ENCODE data around the gene OR52B6. TPM values are rescaled to one million over a fixed set of nuclear protein-coding genes. Genes with fewer than 3 reads are reported as not detected.
"Not testable (repeated sequence)": the region's sequence is repeated elsewhere in the genome, so short reads cannot be mapped to it uniquely, and the experiment has no call there.

Gene OR52B6, protein sequence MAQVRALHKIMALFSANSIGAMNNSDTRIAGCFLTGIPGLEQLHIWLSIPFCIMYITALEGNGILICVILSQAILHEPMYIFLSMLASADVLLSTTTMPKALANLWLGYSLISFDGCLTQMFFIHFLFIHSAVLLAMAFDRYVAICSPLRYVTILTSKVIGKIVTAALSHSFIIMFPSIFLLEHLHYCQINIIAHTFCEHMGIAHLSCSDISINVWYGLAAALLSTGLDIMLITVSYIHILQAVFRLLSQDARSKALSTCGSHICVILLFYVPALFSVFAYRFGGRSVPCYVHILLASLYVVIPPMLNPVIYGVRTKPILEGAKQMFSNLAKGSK
- total RNA-seq: not detected

DNA sequence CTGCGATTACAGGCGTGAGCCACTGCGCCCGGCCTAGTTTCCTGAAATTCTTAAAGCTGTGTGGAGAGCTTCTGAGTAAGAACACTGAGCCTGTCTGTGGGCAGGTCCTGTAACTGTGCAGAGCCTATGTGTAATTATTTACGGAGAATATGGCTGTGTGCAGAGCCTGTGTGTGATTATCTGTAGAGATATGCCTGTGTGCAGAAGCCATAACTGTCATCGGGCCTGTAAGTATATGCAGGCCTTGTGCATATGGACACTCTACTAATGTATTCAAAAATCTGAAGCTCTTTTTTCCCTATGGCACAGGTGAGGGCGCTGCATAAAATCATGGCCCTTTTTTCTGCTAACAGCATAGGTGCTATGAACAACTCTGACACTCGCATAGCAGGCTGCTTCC, at the start of gene OR52B6:
Gene OR52B6, plus strand, starts transcription at position 301 of the 400 bp plus-strand sequence. Its CDS starts 0 bp downstream, at position 301.
- DNase-seq (ENCODE audit: low spot score): no peak

DNA sequence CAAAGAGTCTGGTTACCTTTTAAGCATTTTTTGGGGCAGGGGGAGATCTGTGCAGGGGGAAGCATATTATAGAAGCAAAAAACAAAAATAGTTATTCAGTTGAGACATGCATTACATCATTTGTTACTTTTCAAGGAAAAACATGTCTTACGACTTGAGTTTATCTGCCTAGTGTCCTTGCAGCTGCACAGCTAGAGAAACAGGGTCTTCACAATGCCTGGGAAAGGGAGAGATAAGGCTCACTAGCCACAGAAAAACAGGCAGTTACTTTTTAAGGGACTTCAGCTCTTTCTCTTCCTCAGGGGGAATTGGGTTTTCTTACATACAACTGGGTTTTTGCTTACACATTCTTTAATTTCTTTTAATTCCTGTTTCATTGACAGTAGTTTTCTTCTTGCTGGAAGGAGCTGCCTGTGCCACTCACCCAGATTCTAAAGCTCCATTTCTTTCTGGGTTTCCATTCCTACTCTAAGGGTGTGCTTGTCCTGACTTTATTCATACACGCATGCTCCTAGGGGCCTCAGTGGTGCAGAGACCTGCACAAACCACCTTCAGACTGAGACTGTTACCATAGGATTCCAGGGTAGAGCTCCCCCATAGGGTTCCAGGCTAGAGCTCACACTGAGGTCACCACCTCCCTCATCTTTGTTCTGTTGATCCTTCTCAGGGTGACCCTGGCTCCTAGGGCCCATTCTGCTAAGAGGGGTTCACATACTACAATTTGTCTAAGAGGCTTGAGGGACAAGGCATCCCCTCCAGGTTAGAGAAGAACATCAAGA, 49.4 kb upstream of the OR52B6 start:
- no peak for DNase-seq (ENCODE audit: low spot score)

DNA sequence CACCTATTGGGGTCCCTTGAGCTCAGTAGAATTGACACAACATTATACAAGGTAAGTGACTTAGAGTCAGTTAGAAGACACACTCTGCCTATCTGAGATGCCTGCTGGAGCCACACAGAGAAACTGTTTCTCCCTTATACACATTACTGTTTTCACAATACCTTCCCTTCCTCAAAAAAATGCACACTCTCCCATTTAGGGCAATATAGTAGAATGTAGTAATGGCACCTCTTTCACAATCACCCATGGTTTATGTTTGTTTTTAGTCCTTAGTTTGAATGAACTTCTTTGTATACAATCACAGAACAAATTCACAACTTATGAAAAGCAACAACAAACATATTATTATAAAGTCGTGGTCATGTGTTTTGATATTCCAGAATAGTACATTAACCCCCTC, 46.6 kb upstream of the OR52B6 start:
- DNase-seq (ENCODE audit: low spot score): no peak

DNA sequence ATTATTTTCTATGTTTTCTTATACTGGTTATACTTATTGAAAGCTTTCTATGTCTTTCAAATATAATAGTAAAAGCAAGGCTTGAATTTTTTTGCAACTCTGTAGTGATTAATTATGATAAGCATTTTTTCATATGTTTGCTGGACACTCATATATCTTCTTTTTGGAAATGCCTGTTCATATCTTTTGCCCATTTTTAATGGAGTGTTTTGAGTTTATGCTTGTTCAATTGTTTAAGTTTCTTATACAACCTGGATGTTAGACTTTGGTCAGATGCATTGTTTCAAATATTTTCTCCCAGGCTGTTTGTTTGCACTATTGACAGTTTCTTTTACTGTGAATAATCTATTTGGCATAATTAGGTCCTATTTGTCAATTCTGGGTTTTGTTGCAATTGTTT, 44.2 kb upstream of the OR52B6 start:
- no peak for DNase-seq (ENCODE audit: low spot score)

DNA sequence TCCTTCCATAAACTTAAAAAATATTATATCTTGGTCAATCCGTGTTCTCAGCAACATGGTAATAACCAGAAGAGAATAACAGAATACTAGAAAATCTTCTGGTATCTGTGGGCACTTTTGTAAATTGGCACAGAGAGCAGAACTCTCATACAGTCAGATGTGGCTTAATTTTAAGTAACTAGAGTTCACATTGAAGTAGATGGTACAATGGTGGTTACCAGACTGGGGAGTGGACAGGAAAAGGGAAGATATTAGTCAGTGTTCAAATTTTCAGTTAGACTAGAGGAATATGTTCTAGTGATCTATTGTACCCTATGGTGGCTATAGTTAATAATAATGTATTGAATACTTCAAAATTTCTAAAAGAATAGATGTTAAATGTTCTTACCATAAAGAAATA, 39.2 kb upstream of the OR52B6 start:
- DNase-seq (ENCODE audit: low spot score): no peak

DNA sequence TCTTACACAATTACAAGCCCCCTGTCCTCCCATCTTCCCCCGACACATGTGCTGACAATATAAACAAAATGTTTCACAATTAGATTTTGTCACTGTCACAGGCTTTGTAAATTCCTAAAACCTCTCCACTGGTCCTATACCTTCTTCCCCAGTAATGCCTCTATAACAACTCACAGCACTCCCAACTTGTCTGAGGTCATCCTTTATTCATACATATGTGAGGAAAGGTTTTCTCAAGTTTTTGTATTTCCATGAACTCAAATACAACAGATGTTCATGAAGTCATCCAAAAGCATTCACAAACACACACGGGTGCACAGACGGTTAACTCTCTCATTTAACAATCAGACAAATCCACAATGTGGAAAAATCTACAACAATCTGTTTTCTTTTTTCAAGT, 34.2 kb upstream of the OR52B6 start:
- DNase-seq (ENCODE audit: low spot score): no peak

DNA sequence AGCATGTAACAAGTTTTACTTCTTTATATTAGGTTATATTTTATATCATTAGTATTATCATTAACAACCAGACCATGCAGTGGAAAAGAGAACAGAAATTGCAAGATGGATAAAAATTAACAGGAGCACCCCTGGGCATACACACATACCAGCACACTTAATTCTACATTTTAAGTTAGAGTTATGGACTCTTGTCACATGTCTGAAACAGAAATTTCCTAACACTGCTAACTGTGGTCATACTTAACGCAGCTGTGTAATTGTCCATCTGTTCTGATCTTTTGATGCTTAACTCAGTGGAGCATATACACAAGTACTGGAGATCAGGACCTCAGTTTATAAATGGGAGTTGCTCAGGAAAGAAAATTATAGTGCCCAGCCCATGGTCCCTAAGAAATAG, 32.7 kb upstream of the OR52B6 start:
- no peak for DNase-seq (ENCODE audit: low spot score)

DNA sequence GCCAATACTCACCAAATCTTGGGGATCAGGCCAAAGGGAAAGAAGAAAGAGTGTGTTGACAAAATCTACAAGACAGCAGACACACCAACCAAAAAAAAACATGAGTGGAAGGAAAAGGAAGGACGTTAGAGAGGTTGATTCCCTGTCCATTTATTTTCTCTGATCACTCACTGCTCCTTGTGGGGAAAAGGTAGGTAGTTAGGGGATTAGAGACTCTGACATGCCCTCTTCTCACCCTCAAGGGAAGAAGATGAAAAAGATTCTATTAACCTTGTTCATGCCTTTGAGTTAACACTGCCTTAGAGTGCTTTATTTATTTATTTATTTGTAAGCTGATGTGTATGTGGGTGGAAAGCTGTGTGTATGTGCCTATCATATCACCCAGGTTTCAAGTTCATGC, 32.2 kb upstream of the OR52B6 start, which contains the start of gene OR52H1:
Gene OR52H1, minus strand, starts transcription at position 101 of the 400 bp plus-strand sequence. CDS start 3,035 bp downstream, outside the sequence.
- no peak for DNase-seq (ENCODE audit: low spot score)

DNA sequence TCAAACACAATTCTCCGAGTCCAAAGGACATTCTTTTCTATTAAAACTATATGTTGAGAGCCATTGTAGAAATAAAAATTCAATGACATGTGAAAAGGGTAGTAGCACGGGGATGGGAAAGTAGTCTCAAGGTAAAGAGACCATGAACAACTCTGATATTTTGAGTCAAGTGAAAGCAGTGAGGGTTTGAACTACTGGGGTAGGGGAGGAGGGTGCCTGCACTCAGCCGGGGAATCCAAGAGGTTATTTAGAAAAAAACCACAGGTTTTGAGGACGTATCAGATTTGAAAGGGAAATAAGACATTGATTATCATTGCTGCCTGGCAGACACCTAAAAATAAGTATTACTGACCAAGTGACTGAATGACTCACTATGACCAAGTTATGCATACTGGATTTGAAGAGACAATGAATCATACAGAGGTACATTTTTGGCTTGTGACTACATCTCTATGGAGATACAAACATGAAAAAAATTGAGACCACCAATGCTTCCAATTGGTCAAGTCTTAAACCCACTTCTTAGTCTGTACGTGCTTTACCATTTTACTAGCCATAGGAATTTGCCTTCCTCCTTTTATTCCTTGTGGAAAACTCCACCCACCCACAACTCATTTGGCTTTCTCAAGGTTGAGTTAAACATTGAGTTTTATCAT, 30.1 kb upstream of the OR52B6 start:
- no peak for DNase-seq (ENCODE audit: low spot score)

DNA sequence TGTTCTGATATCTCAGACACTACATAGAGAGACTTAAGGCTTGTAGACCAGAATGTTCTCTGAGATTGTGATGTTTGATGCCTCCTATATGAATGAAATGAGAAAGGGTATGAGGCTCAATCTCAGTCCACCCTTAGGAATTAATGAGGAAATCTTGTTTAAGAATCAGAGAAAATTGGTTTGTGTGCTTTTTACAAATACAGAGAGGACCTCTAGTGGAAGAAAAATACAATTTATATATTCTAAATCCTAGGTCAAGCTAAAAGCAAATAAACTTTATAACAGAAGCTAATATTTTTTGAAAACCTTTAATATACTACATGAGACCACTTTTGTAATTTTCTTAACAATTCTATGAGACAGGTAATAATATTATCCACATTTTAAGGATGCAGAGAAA, 27.3 kb upstream of the OR52B6 start:
- no peak for DNase-seq (ENCODE audit: low spot score)

DNA sequence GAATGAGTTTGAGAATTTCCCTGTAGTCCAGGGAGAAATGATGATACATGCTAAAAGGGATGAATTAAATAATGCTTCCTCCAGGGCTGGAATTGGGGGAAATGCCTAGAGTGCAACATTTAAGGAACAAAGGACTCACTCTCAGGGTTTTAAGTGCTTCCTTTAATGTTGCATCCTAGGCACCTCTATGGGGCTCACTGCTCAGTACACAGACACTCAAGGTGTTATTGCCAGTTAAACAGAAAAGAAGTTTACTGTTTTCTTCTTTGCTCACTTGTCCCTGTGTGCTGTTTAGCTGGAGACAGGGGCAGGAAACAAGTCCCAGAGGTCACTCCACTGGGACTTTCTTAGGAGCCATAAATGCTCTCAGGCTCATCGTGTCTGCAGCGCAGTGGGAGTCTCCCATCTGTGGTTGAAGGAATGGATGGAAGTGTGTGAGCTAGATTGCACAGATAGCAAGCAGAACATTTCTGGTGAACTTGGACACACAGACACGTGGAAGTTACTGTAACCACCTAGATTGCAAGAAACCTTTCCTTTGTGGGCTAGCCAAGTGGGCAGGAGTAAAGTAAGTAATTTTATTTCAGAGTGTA, 24.0 kb upstream of the OR52B6 start:
- no peak for DNase-seq (ENCODE audit: low spot score)

DNA sequence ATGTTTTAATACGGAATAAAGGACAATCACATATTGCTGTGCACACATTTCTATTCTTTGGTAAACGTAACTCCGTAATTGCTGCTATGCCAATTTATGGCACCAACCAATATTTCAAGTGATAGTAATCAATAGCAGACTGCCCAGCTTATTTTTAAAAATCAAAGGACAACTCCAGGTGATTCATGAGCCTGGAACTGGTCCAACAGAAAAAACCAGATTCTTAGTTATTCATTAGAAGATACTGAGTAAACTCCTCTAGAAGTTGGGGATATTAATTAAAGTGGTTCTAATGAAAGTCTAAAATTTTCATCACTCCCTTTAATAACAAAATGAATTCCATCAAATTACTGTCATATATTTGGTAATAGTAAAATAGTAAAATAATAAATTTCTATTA, 22.9 kb upstream of the OR52B6 start:
- no peak for DNase-seq (ENCODE audit: low spot score)

DNA sequence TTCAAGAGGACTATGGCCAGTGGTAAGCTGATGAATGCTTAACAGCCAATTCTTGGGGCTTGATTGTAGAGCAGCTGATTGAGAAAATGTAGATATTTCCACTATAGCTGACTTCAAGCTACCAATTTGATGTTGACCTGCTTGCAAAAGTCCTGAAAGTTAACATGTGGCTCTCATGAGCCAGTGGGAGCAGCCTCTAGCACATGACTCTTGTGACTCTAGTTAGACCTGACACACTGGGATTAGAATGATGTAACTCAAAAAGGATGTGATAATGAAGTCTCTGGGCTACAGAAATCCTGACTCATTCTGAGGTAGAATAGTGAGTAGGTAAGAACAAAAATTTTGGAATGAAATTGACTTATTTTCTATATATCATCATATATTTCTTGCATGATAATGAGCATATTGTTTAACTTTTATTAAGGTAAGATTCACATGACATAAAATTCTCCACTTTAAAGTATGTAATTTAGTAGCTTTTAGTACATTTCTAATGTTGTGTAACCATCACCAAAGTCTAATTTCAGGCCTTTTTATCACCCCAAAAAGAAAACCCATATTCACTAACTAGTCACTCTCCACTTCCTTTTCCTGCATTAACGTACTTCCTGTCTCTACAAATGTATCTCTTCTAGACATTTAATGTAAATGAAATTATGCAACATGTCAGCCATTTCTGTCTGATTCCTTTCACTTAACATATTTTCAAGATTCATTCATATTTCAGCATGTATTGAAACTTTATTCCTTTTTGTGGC, 16.2 kb upstream of the OR52B6 start:
- no peak for DNase-seq (ENCODE audit: low spot score)

DNA sequence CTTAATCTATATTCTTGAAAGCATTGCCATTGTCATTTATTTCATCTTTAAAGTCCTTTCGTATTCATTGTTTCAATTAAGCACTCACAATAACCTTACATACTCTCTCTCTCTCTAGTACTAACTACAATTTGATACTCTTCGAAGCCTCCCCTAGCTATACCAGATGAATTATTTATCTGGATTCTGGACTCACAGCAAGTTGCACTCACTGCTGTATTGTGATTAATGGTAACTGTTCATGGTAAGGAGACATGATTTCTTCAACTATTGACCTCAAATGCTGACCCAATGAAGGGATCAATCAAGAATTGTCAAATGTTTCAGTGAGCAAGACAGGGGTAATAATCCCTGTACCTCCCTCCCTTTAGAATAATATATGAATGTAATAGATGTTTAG, 6.0 kb upstream of the OR52B6 start:
- DNase-seq (ENCODE audit: low spot score): no peak

DNA sequence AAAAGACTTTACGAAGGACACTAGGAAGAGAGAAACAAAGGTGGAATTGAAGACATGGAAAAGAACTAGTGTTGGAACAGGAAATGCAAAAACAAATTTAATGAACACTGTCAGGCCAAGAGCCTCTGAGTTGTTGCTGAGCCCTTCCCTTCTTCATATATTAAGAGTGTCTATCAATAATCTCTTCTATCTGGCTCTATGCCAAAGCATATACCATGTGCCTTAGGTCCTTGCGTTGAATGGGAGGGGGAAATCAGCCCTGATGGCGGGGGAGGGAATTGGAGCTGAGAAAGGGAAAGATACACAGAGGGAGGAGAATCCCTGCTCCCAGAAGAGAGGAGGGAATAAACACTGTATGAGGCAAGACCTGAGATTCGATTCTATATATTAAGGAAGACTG, 5.5 kb upstream of the OR52B6 start:
- no peak for DNase-seq (ENCODE audit: low spot score)

DNA sequence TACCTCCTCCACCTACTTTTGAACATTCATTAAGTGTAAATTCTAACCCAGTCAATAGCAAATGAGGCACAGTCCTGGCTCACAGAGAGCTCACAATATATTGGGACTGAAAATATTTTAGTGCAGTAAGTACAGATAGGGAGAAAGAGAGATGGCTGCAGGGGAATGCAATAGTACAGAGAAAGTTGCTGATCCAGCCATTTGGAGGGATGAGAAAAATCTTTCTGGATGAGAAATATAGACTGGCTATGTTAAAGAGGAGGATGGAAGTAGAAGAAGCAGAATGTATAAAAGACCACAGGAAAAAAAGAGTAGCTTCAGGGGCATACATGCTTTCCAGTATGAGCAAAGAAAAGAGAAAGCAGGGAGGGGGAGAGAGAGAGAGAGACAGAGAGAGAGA, 3.6 kb upstream of the OR52B6 start:
- no peak for DNase-seq (ENCODE audit: low spot score)

DNA sequence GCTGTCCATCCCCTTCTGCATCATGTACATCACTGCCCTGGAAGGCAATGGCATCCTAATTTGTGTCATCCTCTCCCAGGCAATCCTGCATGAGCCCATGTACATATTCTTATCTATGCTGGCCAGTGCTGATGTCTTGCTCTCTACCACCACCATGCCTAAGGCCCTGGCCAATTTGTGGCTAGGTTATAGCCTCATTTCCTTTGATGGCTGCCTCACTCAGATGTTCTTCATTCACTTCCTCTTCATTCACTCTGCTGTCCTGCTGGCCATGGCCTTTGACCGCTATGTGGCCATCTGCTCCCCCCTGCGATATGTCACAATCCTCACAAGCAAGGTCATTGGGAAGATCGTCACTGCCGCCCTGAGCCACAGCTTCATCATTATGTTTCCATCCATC, 337 bp downstream of the OR52B6 start:
- DNase-seq (ENCODE audit: low spot score): no peak

DNA sequence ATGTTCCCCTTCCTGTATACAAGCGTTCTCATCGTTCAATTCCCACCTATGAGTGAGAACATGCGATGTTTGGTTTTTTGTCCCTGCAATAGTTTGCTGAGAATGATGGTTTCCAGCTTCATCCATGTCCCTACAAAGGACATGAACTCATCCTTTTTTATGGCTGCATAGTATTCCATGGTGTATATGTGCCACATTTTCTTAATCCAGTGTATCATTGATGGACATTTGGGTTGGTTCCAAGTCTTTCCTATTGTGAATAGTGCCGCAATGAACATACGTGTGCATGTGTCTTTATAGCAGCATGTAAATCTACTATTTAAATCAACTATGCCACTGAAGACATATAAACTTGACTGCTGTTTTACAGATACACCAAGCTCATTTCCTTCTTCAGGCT, 3.8 kb downstream of the OR52B6 start:
- not testable (repeated sequence) for DNase-seq (ENCODE audit: low spot score)

DNA sequence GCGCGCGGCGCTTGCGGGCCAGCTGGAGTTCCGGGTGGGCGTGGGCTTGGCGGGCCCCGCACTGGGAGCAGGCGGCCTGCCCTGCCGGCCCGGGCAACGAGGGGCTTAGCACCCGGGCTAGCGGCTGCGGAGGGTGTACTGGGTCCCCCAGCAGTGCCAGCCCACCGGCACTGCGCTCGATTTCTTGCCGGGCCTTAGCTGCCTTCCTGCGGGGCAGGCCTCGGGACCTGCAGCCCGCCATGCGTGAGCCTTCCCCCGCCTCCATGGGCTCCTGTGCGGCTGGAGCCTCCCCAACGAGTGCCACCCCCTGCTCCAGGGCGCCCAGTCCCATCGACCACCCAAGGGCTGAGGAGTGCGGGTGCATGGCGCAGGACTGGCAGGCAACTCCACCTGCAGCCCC, 9.2 kb downstream of the OR52B6 start:
- not testable (repeated sequence) for DNase-seq (ENCODE audit: low spot score)

DNA sequence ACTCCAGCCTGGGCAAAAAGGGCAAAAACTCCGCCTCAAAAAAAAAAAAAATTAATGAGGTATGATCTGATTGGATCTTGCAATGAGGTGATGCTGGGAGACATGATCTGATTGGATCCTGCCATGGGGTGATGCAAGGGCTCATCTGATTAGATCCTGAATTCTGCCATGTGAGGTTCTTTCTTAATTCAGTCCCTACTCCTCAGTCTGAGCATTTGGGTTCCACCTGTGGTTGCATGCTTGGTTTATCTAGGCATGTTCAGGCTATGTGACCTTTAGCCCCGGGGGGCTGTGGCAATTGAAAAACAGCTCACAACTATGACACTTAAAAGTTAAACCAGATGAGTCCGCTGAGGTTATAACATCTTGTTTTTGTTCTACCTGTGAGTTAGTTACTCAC, 10.9 kb downstream of the OR52B6 start:
- DNase-seq (ENCODE audit: low spot score): no peak

DNA sequence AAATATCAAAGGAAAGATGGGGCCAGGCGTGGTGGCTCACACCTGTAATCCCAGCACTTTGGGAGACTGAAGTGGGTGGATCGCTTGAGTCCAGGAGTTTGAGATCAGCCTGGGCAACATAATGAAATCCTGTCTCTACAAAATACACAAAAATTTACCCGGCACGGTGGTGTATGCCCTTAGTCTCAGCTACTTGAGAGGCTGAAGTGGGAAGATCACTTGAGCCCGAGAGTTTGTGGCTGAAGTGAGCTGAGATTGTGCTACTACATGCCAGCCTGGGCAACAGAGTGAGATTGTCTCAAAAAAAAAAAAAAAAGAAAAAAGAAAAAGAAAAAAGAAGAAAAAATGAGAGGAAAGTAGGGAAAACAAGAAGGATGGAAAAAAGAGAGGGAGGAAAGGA, 11.9 kb downstream of the OR52B6 start:
- no peak for DNase-seq (ENCODE audit: low spot score)

DNA sequence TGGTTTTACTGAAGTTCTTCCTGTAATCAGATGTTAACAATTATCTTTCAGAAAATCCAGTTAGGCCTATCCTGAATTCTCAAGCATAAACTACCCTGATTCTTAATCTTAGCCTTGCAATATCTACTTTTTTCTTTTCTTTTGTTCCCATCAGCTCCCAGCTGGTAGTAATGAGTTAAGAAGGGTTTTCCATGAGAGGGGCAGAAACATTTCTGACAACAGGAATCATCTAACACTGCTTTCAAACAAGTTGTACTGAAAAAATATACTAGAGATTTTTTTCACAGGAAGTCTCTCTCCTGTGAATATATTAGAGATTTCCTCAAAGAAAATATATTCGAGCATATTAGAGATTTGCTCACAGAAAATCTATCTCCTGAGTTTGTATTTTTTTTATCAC, 12.5 kb downstream of the OR52B6 start:
- DNase-seq (ENCODE audit: low spot score): no peak

Data from mucosa of gallbladder (tissue), 1 donor.